ENCODE results near the gene GAS1. TPM values are rescaled to one million over a fixed set of nuclear protein-coding genes. Genes with fewer than 3 reads are reported as not detected.

Gene GAS1
- polyA plus RNA-seq, 1 donor = 23.6 TPM

GRCh38 chr9:86902991-86903733 is 44.1 kb downstream of the GAS1 start:
- Histone ChIP-seq H3K27me3 (ENCODE audit: control insufficient read depth, insufficient read depth, low read length) (peaks cover 37% of the 10 kb centered on the region), H3K27ac (ENCODE audit: low read length) (no peak overlapping the region), H3K4me1 (ENCODE audit: control insufficient read depth, insufficient read depth, low read length) (no peaks in the 10 kb centered on the region), H3K4me3 (ENCODE audit: low read length) (no peak overlapping the region), H3K36me3 (ENCODE audit: control insufficient read depth, insufficient read depth, low read length) (no peaks in the 10 kb centered on the region), H3K9me3 (ENCODE audit: control insufficient read depth, low read depth, low read length) (no peaks in the 10 kb centered on the region)
- WGBS (ENCODE audit: insufficient coverage, low lambda C conversion rate) = 0% methylated on average over 3 of the region's 19 CpGs
- no peak for DNase-seq

- Histone ChIP-seq H3K4me3 (ENCODE audit: low read length) (no peak overlapping the region), H3K36me3 (ENCODE audit: control insufficient read depth, insufficient read depth, low read length) (no peaks in the 10 kb centered on the region)
These were observed 44.7 kb downstream of the GAS1 start for GRCh38 chr9:86902586-86902985.

GRCh38 chr9:86902176-86902575 is 45.1 kb downstream of the GAS1 start:
- peaks cover 37% of the 10 kb centered on the region for H3K27me3 ChIP-seq (ENCODE audit: control insufficient read depth, insufficient read depth, low read length)
- H3K4me1 ChIP-seq (ENCODE audit: control insufficient read depth, insufficient read depth, low read length) = no peaks in the 10 kb centered on the region
- DNase-seq = no peak
- H3K9me3 ChIP-seq (ENCODE audit: control insufficient read depth, low read depth, low read length) = no peaks in the 10 kb centered on the region
- WGBS (ENCODE audit: insufficient coverage, low lambda C conversion rate) = 66% methylated on average over 6 of the region's 8 CpGs
- H3K4me3 ChIP-seq (ENCODE audit: low read length) = no peak overlapping the region
- no peaks in the 10 kb centered on the region for H3K36me3 ChIP-seq (ENCODE audit: control insufficient read depth, insufficient read depth, low read length)
- no peak overlapping the region for H3K27ac ChIP-seq (ENCODE audit: low read length)

More at GRCh38 chr9:86902586-86902985, 44.7 kb downstream of the GAS1 start:
- Histone ChIP-seq H3K4me1 (ENCODE audit: control insufficient read depth, insufficient read depth, low read length) (no peaks in the 10 kb centered on the region), H3K27me3 (ENCODE audit: control insufficient read depth, insufficient read depth, low read length) (peaks cover 37% of the 10 kb centered on the region), H3K9me3 (ENCODE audit: control insufficient read depth, low read depth, low read length) (no peaks in the 10 kb centered on the region), H3K27ac (ENCODE audit: low read length) (no peak overlapping the region)
- DNase-seq = no peak
- WGBS (ENCODE audit: insufficient coverage, low lambda C conversion rate) = 0% methylated on average over 2 of the region's 21 CpGs

- no peaks in the 10 kb centered on the region for H3K9me3 ChIP-seq (ENCODE audit: control insufficient read depth, low read depth, low read length)
- no peaks in the 10 kb centered on the region for H3K4me1 ChIP-seq (ENCODE audit: control insufficient read depth, insufficient read depth, low read length)
- H3K27ac ChIP-seq (ENCODE audit: low read length) = no peak overlapping the region
- H3K4me3 ChIP-seq (ENCODE audit: low read length) = no peak overlapping the region
- peaks cover 34% of the 10 kb centered on the region for H3K27me3 ChIP-seq (ENCODE audit: control insufficient read depth, insufficient read depth, low read length)
- H3K36me3 ChIP-seq (ENCODE audit: control insufficient read depth, insufficient read depth, low read length) = no peaks in the 10 kb centered on the region
- 0% methylated on average over 1 of the region's 3 CpGs for WGBS (ENCODE audit: insufficient coverage, low lambda C conversion rate)
- DNase-seq = no peak
These were observed 45.8 kb downstream of the GAS1 start for GRCh38 chr9:86901511-86901910.
